Fibroblast of the aortic adventitia (primary cell): ENCODE measurements around the gene EMC10. TPM values are rescaled to one million over a fixed set of nuclear protein-coding genes. Genes with fewer than 3 reads are reported as not detected.

ENCODE experiments used
- DNase-seq: peaks from one replicate; pipeline ENCODE4 v3.0.0-alpha.2; 2010; ENCODE audit warnings: low read depth
- H3K4me3 ChIP-seq: 2 replicates; pipeline ENCODE4 v1.5.1; 2011; ENCODE audit warnings: low read depth, mild to moderate bottlenecking, control low read depth, low read length, moderate library complexity
- total RNA-seq: library from RNA; depleted of rRNA; stranded (reverse); fragments of >200 nt; gene quantifications from 2 replicates; pipeline ENCODE4 v1.2.3, GENCODE V29; 2012; ENCODE audit warnings: low replicate concordance
- TF ChIP-seq, protein P1 (sequence below): IDR thresholded peaks from 2 replicates; pipeline ENCODE4 v1.5.1; 2011; ENCODE audit warnings: mild to moderate bottlenecking, low read length, control low read depth, inconsistent platforms; ENCODE audit not compliant: insufficient read depth

Gene EMC10
- total RNA-seq, 1 donor = 22.8 TPM

DNA sequence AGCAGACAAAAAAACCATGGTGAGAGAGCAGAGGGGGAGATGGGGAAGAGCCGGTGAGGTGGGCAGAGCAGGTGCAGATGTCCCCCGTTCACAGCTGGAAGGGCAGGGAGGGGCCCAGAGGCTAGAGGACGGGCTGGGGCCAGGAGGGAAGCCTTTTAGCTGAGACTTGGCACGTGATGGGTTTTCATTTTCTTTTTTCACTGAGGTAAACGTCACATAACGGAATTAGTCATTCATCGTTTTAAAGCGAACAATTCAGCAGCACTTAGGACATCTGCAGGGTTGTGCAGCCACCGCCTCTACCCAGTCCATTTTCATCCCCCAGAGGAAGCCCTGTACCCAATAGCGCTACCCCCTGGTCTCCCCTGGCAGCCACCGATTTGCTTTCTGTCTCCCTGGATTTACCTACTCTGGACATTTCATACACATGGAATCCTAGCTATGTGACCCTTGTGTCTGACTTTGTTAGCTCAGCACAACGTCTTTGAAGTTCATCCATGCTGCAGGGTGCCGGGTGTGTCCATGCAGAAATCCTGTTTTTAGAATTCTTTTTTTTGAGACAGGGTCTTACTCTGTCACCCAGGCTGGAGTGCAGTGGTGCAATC, 16.0 kb upstream of the EMC10 start:
- TF ChIP-seq, protein P1, sequence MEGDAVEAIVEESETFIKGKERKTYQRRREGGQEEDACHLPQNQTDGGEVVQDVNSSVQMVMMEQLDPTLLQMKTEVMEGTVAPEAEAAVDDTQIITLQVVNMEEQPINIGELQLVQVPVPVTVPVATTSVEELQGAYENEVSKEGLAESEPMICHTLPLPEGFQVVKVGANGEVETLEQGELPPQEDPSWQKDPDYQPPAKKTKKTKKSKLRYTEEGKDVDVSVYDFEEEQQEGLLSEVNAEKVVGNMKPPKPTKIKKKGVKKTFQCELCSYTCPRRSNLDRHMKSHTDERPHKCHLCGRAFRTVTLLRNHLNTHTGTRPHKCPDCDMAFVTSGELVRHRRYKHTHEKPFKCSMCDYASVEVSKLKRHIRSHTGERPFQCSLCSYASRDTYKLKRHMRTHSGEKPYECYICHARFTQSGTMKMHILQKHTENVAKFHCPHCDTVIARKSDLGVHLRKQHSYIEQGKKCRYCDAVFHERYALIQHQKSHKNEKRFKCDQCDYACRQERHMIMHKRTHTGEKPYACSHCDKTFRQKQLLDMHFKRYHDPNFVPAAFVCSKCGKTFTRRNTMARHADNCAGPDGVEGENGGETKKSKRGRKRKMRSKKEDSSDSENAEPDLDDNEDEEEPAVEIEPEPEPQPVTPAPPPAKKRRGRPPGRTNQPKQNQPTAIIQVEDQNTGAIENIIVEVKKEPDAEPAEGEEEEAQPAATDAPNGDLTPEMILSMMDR = no peak
- peak; percentile 43 for DNase-seq

DNA sequence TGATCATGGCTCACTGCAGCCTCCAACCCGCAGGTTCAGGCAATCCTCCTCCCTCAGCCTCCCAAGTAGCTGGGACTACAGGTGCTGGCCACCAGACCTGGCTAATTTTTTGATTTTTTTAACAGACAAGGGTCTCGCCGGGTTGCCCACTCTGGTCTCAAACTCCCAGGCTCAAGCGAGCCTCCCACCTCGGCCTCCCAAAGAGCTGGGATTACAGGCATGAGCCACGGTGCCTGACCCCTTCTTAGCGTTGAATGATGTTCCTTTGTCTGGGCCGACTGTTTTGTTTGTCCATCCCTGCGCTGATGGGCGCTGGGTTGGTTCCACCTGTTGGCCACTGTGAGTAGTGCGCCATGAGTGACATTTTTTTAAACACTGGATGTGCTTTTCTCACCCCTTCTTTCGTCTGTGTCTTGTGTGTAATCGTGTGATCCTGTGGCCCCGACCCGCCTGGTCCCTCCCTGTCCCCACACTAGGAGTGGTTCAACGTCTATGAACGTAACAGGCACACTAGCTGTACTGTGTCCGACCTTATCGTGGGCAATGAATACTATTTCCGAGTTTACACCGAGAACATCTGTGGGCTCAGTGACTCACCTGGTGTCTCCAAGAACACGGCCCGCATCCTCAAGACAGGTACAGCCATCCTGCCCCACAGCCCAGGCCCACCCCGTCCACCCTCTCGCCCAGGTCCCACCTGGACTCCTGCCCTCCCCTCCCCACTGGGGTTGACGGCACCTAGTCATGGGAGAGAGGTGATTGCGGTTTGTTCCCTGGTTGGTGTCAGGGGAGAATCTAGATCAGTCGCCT, 15.0 kb upstream of the EMC10 start:
- TF ChIP-seq, protein P1 = peak; percentile 94
- H3K4me3 ChIP-seq = no peak overlapping the region
- DNase-seq = peak; percentile 70

More for the DNA sequence above, 16.0 kb upstream of the EMC10 start:
- H3K4me3 ChIP-seq = no peak overlapping the region

DNA sequence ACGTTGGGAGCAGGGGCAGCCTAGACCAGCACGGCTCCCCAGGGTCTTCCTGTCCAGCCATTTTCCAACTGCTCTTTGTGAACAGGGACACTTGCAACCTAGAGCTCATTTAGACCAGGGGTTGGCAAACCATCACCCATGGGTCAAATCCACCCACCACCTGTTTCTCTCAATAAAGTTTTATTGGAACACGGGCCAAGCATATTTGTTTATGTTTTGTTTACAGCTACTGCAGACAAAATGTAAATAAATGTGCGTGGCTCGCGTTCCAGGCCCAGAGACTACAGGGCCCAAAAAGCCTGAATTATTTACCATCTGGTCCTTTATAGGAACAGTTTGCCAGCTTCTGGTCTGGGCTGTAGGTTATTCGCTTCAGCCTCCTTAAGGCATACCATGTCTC, 13.3 kb upstream of the EMC10 start:
- TF ChIP-seq, protein P1 = no peak
- no peak for DNase-seq
- H3K4me3 ChIP-seq = no peak overlapping the region

GRCh38 chr19:50464348-50464747, 12.0 kb upstream of the EMC10 start:
- no peak for DNase-seq
- TF ChIP-seq, protein P1 = no peak
- no peak overlapping the region for H3K4me3 ChIP-seq

DNA sequence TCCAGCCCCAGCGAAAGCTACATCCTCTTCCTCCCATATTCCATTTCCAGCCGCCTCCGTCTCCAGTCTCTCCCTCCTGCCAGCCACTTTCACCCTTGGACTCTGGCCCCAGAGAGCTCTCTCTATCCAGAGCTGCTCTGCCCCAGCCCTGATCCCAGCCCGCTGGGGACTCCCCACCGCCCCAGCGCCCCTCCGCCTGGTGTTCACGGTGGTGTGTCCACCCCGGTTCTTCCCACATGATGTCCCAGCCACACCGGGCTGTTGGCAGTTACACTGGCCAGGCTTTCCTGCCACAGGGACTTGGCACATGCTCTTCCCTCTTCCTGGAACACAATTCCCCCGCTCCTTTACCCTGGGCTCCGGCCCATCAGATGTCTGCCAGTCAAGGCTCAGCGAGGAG, 11.3 kb upstream of the EMC10 start:
- H3K4me3 ChIP-seq = no peak overlapping the region
- TF ChIP-seq, protein P1 = no peak
- DNase-seq = no peak

- DNase-seq = no peak
- H3K4me3 ChIP-seq = no peak overlapping the region
- TF ChIP-seq, protein P1 = no peak
Measured at GRCh38 chr19:50465986-50466705, 10.2 kb upstream of the EMC10 start.
